HEK293 (cell line): ENCODE data around the gene ZNF221.

Experiments
- CTCF ChIP-seq: fragments of 450-650 bp; formaldehyde crosslinking; IDR thresholded peaks from 2 replicates; pipeline ENCODE4 v1.5.1; 2016; ENCODE audit warnings: missing biosample characterization, missing genetic modification characterization
- MZF1 ChIP-seq: fragments of 450-650 bp; formaldehyde crosslinking; IDR thresholded peaks from 2 replicates; pipeline ENCODE4 v1.5.1; 2017; ENCODE audit warnings: missing biosample characterization, missing genetic modification characterization, borderline replicate concordance
- ZNF133 ChIP-seq: fragments of 450-650 bp; formaldehyde crosslinking; IDR thresholded peaks from 2 replicates; pipeline ENCODE4 v1.5.1; 2016; ENCODE audit warnings: missing biosample characterization, missing genetic modification characterization
- ZNF175 ChIP-seq: fragments of 450-650 bp; formaldehyde crosslinking; IDR thresholded peaks from 2 replicates; pipeline ENCODE4 v1.5.1; 2016; ENCODE audit warnings: missing biosample characterization, missing genetic modification characterization

DNA sequence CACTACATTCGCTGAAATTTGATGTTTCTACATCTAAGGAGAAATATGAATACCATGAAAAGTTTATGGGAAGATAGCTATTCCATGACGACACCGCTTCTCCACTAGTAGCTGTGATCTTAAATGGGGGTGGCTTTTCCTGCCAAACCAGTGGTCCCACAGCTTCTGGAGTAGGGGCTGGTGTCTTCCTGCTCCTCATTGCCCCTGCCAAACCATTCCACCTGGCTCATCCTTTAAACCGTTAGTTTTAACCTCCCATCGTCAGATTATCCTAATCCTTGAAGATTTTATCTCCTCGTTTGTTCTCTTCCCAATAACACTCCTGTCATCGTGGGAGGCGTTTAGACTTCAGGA is 51.2 kb downstream of the ZNF221 start:
- TF ChIP-seq ZNF133 (tag by site-specific recombination), result no peak; the same call in 1 of the 2 replicates
- no peak for TF ChIP-seq MZF1 (tag by site-specific recombination)
- no peak for TF ChIP-seq CTCF (tag by site-specific recombination)
- TF ChIP-seq ZNF175, result no peak
